Endothelial cell of umbilical vein (primary cell): ENCODE data around the gene BCL11B. TPM values are rescaled to one million over a fixed set of nuclear protein-coding genes. Genes with fewer than 3 reads are reported as not detected.

Experiments
- BruUV-seq: library from RNA; stranded (reverse); fragments of 400-500 nt; replicated peaks from 2 replicates; lab custom pipeline; 2021; lab: Mats Ljungman, UMichigan
- CTCF ChIA-PET: fragments of 300-600, 350-600 bp; sonication (Branson Sonifier 250); formaldehyde crosslinking; loops from one replicate; lab custom pipeline; 2021; ENCODE audit warnings: antibody characterized with exemption, inconsistent platforms; lab: Charles Lee
- POLR2A ChIA-PET: fragments of 300-600, 350-600 bp; sonication (Branson Sonifier 250); formaldehyde crosslinking; loops from one replicate; lab custom pipeline; 2021; ENCODE audit warnings: antibody characterized with exemption, inconsistent platforms; lab: Charles Lee
- DNase-seq: peaks from one replicate; pipeline ENCODE4 v3.0.0-alpha.2; 2011; ENCODE audit warnings: low read depth, low spot score
- FAIRE-seq: peaks from 2 replicates; lab custom pipeline; 2011; peaks lifted over from hg19 to GRCh38; lab: Jason Lieb, UNC
- H2AFZ ChIP-seq: 2 replicates; pipeline ENCODE4 v1.6.0; 2012; ENCODE audit warnings: low read depth, low read length, control low read depth, inconsistent platforms
- H3K27ac ChIP-seq: 2 replicates; pipeline ENCODE4 v1.5.1; 2011; ENCODE audit warnings: low read depth, mild to moderate bottlenecking, control low read depth, low read length, moderate library complexity; ENCODE audit not compliant: insufficient read depth
- H3K27me3 ChIP-seq, 2 experiments: 2 replicates each; pipeline versions ENCODE4 v1.6.0 to v1.6.1; 2011; ENCODE audit warnings: low read length in 2 of 2, mixed read lengths in 1 of 2; ENCODE audit not compliant: control insufficient read depth in 2 of 2, insufficient read depth in 2 of 2
- H3K36me3 ChIP-seq, 2 experiments: 2 replicates in 1 of 2; 3 replicates in 1 of 2; pipeline ENCODE4 v1.5.1; 2011; ENCODE audit warnings: low read length in 2 of 2, mild to moderate bottlenecking in 1 of 2, moderate library complexity in 1 of 2; ENCODE audit not compliant: control insufficient read depth in 2 of 2, insufficient read depth in 2 of 2; ENCODE audit errors: extremely low read depth in 1 of 2
- H3K4me1 ChIP-seq: 3 replicates; pipeline ENCODE4 v1.5.1; 2011; ENCODE audit warnings: mild to moderate bottlenecking, low read length; ENCODE audit not compliant: control insufficient read depth, insufficient read depth; ENCODE audit errors: extremely low read depth
- H3K4me2 ChIP-seq: 2 replicates; pipeline ENCODE4 v1.6.1; 2011; ENCODE audit warnings: low read length, control low read depth, mixed read lengths; ENCODE audit not compliant: insufficient read depth
- H3K4me3 ChIP-seq, 3 experiments: fragments of 200-600 bp in 1 of 3; sonication (generic), shearing (Covaris generic) in 1 of 3; replicated peaks in 1 of 3; 2 replicates each; pipeline ENCODE4 v1.5.1; 2011 to 2016; ENCODE audit warnings: control low read depth in 3 of 3, low read length in 3 of 3, mild to moderate bottlenecking in 2 of 3, inconsistent platforms in 1 of 3, low read depth in 1 of 3, moderate library complexity in 1 of 3; ENCODE audit not compliant: insufficient read depth in 1 of 3
- H3K79me2 ChIP-seq: 2 replicates; pipeline ENCODE4 v1.6.0; 2012; ENCODE audit warnings: low read length, inconsistent platforms; ENCODE audit not compliant: control insufficient read depth, insufficient read depth
- H3K9ac ChIP-seq: replicated peaks from 2 replicates; pipeline ENCODE3; 2011; ENCODE audit warnings: low read length, control low read depth; ENCODE audit not compliant: insufficient read depth; ENCODE audit errors: extremely low read depth
- H3K9me1 ChIP-seq: replicated peaks from 3 replicates; pipeline ENCODE4 v1.6.0; 2011; ENCODE audit warnings: mild to moderate bottlenecking, low read length; ENCODE audit not compliant: control insufficient read depth, insufficient read depth; ENCODE audit errors: extremely low read depth
- H3K9me3 ChIP-seq: replicated peaks from 2 replicates; pipeline ENCODE4 v1.5.1; 2012; ENCODE audit warnings: low read length, inconsistent platforms; ENCODE audit not compliant: control insufficient read depth, insufficient read depth
- H4K20me1 ChIP-seq: replicated peaks from 2 replicates; pipeline ENCODE3; 2011; ENCODE audit warnings: mild to moderate bottlenecking, low read length; ENCODE audit not compliant: control insufficient read depth, insufficient read depth; ENCODE audit errors: extremely low read depth
- CTCF ChIP-seq, 2 donors: IDR thresholded peaks; 1 replicate in 1 of 2; 2 replicates in 1 of 2; pipeline ENCODE4 v1.5.1; 2011; ENCODE audit warnings: low read length in 2 of 2, mild to moderate bottlenecking in 2 of 2, moderate library complexity in 2 of 2, control low read depth in 1 of 2, inconsistent platforms in 1 of 2, low read depth in 1 of 2; ENCODE audit not compliant: insufficient read depth in 1 of 2; ENCODE audit errors: extremely low read depth in 1 of 2
- EZH2 ChIP-seq: IDR thresholded peaks from 2 replicates; pipeline ENCODE4 v1.6.1; 2012; ENCODE audit warnings: borderline replicate concordance, low read depth, mild to moderate bottlenecking, moderate library complexity, low read length, inconsistent platforms; ENCODE audit not compliant: severe bottlenecking
- FOS ChIP-seq: IDR thresholded peaks from 2 replicates; pipeline ENCODE4 v1.6.1; 2011; ENCODE audit warnings: mild to moderate bottlenecking, low read length, moderate library complexity, borderline replicate concordance; ENCODE audit not compliant: insufficient read depth
- GATA2 ChIP-seq: IDR thresholded peaks from 2 replicates; pipeline ENCODE4 v1.7.0; 2011; ENCODE audit warnings: low read depth, mild to moderate bottlenecking, moderate library complexity, mixed read lengths, low read length; ENCODE audit not compliant: insufficient read length, insufficient read depth
- POLR2A ChIP-seq: IDR thresholded peaks from 2 replicates; pipeline ENCODE4 v1.6.1; 2012; ENCODE audit warnings: low read depth, mild to moderate bottlenecking, control low read depth, low read length
- dilution Hi-C: fragments of 300-500 bp; cut with MboI; formaldehyde crosslinking; loops from one replicate; pipeline ENCODE4 v1.15.0; 2019; ENCODE audit warnings: low sequenced_read_pairs; ENCODE audit not compliant: extremely low pct_ligation_motif_present
- intact Hi-C: fragments of 100-400 bp; cut with micrococcal nuclease; formaldehyde crosslinking; loops from one replicate; pipeline ENCODE4 v1.10.0; 2022
- polyA plus RNA-seq, 4 experiments: library from polyadenylated mRNA; depleted of rRNA in 3 of 4; stranded (reverse) in 3 of 4; unstranded in 1 of 4; fragments of >200 nt; gene quantifications; 2 replicates each; pipeline versions ENCODE4 v1.2.1 to v1.2.3, GENCODE V29; 2011 to 2012; ENCODE audit warnings: missing spikeins in 1 of 4
- total RNA-seq: library from RNA; stranded (reverse); gene quantifications from 2 replicates; pipeline ENCODE4 v1.2.3, GENCODE V29; 2021
- TF ChIP-seq, protein P1 (sequence below): IDR thresholded peaks from 2 replicates; pipeline ENCODE4 v1.6.1; 2011; ENCODE audit not compliant: insufficient read depth, insufficient read length

BCL11B gene
- total and polyA plus RNA-seq, 2 donors (not counting 3 experiments of a cell fraction or from before 2014, with no cell fraction given): 0.03 to 0.07 TPM

- Histone ChIP-seq H3K9ac (no peak overlapping the region), H4K20me1 (no peaks in the 10 kb centered on the region), H3K36me3 (no peaks in the 10 kb centered on the region), H3K4me2 (no peak overlapping the region), H3K9me3 (no peaks in the 10 kb centered on the region), H3K4me3 (no peak overlapping the region), H3K9me1 (no peaks in the 10 kb centered on the region), H3K27ac (no peak overlapping the region), H3K4me1 (no peaks in the 10 kb centered on the region), H3K79me2 (no peaks in the 10 kb centered on the region), H3K27me3 (no peaks in the 10 kb centered on the region), H2AFZ (no peak overlapping the region)
- no peak for FAIRE-seq
- no peak for DNase-seq
- TF ChIP-seq FOS: no peak
- no TSS peak for BruUV-seq
- ChIA-PET POLR2A (no interaction called here), CTCF (no interaction called here)
- dilution Hi-C loops (no loop called here), intact Hi-C loops (loop anchor here (5.0 kb wide), 1 partner anchor 1333 kb away; no protein-coding TSS in a partner anchor)
Observed at GRCh38 chr14:99169776-99170356, 102.1 kb downstream of the BCL11B start.

DNA sequence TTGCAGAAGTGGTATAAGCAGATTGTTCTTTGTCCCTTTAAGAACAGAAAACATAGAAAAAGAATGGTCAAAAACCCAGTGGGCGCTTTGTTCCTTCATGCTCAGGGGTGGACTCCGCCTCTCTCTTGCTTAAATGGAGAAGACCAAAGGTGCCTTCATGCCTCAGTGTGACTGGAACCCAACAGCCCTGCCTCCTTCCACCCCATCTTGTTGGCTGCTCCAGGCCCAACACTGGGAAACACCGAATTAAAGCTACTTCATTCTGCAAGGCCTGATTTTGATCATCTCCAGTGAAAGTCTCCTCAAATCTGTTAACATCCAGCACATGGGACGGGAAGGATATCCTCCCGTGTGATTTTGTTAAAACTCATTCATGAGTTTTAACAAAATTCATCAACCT, 103.7 kb downstream of the BCL11B start:
- BruUV-seq: no TSS peak
- H3K9me3 ChIP-seq: no peaks in the 10 kb centered on the region
- H3K4me2 ChIP-seq: no peak overlapping the region
- ChIA-PET POLR2A (no interaction called here), CTCF (no interaction called here)
- no peaks in the 10 kb centered on the region for H3K36me3 ChIP-seq
- DNase-seq: no peak
- H3K27me3 ChIP-seq: no peaks in the 10 kb centered on the region
- no peaks in the 10 kb centered on the region for H3K9me1 ChIP-seq
- TF ChIP-seq, protein P1, sequence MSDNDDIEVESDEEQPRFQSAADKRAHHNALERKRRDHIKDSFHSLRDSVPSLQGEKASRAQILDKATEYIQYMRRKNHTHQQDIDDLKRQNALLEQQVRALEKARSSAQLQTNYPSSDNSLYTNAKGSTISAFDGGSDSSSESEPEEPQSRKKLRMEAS: no peak
- TF ChIP-seq FOS: no peak
- no peak for TF ChIP-seq EZH2
- TF ChIP-seq CTCF (IDR thresholded peaks at IDR 0.05; ENCODE audit: extremely low read depth in 1 of 2, insufficient read depth in 1 of 2, low read depth in 1 of 2, low read length in 2 of 2): no peak
- TF ChIP-seq POLR2A: no peak
- TF ChIP-seq GATA2: no peak
- no peak for FAIRE-seq
- H3K4me1 ChIP-seq: no peaks in the 10 kb centered on the region
- no peak overlapping the region for H3K27ac ChIP-seq
- intact Hi-C loops: no loop called here
- no peaks in the 10 kb centered on the region for H3K79me2 ChIP-seq
- no peaks in the 10 kb centered on the region for H4K20me1 ChIP-seq
- H3K4me3 ChIP-seq: no peak overlapping the region
- no peak overlapping the region for H3K9ac ChIP-seq
- dilution Hi-C loops: no loop called here
- no peak overlapping the region for H2AFZ ChIP-seq
